ENCODE results near the gene TWF2.
A peak's percentile ranks its signal among the peaks of the same experiment; 100 is the strongest.

TWF2 gene

DNA sequence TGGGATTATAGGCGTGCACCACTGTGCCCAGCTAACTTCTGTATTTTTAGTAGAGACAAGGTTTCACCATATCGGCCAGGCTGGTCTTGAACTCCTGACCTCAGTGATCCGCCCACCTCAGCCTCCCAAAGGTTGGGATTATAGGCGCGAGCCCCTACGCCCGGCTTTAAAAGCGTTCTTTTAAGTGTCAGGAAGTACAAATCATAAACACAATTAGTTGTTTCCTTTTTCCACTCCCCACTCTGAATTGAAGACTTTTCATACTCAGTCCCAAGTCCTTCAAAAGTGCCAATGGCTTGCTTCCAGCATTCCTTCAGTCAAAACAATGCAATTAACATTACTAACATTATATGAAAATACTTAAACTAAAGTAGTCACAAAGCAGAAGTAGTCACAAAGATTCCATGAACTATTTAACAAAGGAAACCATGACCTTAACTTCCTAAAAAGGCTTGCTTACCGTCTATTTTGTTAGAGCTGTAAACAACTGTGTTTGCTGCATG lies 31.3 kb upstream of the TWF2 start:
- TF ChIP-seq, protein P1, sequence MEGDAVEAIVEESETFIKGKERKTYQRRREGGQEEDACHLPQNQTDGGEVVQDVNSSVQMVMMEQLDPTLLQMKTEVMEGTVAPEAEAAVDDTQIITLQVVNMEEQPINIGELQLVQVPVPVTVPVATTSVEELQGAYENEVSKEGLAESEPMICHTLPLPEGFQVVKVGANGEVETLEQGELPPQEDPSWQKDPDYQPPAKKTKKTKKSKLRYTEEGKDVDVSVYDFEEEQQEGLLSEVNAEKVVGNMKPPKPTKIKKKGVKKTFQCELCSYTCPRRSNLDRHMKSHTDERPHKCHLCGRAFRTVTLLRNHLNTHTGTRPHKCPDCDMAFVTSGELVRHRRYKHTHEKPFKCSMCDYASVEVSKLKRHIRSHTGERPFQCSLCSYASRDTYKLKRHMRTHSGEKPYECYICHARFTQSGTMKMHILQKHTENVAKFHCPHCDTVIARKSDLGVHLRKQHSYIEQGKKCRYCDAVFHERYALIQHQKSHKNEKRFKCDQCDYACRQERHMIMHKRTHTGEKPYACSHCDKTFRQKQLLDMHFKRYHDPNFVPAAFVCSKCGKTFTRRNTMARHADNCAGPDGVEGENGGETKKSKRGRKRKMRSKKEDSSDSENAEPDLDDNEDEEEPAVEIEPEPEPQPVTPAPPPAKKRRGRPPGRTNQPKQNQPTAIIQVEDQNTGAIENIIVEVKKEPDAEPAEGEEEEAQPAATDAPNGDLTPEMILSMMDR (IDR thresholded peaks at IDR 0.05; ENCODE audit: insufficient read depth, low read depth, low read length, missing control alignments): no peak
- no peak for DNase-seq (ENCODE audit: low read depth)
- H3K4me3 ChIP-seq (ENCODE audit: low read length): no peak overlapping the region

DNA sequence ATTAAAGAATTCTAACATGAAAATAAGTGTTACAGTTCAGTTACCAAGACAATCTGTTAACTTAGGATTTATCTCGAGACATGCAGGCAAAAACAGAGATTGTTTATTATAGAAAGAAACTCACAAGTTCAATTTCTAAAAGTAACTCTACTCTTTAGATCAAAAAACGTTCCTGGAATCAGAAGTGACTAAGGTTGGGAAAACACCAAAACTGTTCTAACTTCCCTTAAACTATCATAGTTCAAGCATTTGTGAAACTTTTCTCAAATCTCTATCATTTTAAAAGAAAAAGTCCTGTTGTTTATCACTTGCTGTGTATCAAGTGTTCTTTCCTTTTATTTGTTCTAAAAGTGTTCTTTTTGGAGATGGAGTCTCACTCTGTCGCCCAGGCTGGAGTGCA lies 30.8 kb upstream of the TWF2 start:
- DNase-seq (ENCODE audit: low read depth): no peak
- TF ChIP-seq, protein P1 (IDR thresholded peaks at IDR 0.05; ENCODE audit: insufficient read depth, low read depth, low read length, missing control alignments): no peak
- no peak overlapping the region for H3K4me3 ChIP-seq (ENCODE audit: low read length)

DNA sequence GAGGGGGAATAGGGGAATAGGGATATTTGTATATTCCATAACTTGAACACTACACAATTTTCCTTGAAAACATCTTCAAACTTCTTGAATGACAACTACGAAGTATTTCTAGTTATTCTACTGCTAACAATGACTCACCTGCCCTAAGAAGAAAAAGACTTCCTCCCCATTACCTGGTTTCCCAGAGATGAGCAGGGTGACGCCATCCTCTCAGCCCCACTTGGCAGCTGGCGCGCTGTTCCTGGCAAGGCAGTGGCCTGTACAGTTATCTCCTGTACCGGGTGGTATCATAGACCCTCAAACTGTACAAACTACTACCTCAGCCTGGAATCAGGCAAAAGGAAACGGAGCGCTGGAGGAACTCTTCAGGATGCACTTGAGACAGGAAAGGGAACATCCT lies 29.1 kb upstream of the TWF2 start:
- H3K4me3 ChIP-seq (ENCODE audit: low read length): no peak overlapping the region
- DNase-seq (ENCODE audit: low read depth): peak; percentile 84
- TF ChIP-seq, protein P1 (IDR thresholded peaks at IDR 0.05; ENCODE audit: insufficient read depth, low read depth, low read length, missing control alignments): no peak

- TF ChIP-seq, protein P1 (IDR thresholded peaks at IDR 0.05; ENCODE audit: insufficient read depth, low read depth, low read length, missing control alignments): no peak
- DNase-seq (ENCODE audit: low read depth): peak; percentile 46
- no peak overlapping the region for H3K4me3 ChIP-seq (ENCODE audit: low read length)
Measured at GRCh38 chr3:52265387-52265786, 26.4 kb upstream of the TWF2 start.

GRCh38 chr3:52262447-52262846 lies 23.5 kb upstream of the TWF2 start:
- TF ChIP-seq, protein P1 (IDR thresholded peaks at IDR 0.05; ENCODE audit: insufficient read depth, low read depth, low read length, missing control alignments): no peak
- DNase-seq (ENCODE audit: low read depth): no peak
- H3K4me3 ChIP-seq (ENCODE audit: low read length): no peak overlapping the region

DNA sequence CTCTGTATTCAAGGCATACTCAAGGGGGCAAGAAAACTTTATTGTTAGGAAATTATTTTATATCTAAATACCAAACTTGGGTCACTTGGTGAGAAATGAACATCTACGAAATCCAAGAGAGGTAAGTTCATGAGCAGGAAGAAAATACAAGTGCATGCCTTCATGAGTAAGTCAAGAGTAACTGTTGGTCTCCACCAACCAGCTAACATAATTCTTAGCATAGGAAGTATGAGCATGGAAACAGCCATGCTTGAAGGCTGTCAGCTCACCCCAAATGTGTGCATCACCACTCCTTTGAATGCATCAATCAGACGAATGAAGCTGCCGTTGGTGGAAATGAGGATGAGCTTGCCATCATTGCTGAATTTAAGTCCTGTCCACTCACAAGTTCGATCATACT lies 20.5 kb upstream of the TWF2 start:
- no peak overlapping the region for H3K4me3 ChIP-seq (ENCODE audit: low read length)
- DNase-seq (ENCODE audit: low read depth): no peak
- TF ChIP-seq, protein P1 (IDR thresholded peaks at IDR 0.05; ENCODE audit: insufficient read depth, low read depth, low read length, missing control alignments): no peak

DNA sequence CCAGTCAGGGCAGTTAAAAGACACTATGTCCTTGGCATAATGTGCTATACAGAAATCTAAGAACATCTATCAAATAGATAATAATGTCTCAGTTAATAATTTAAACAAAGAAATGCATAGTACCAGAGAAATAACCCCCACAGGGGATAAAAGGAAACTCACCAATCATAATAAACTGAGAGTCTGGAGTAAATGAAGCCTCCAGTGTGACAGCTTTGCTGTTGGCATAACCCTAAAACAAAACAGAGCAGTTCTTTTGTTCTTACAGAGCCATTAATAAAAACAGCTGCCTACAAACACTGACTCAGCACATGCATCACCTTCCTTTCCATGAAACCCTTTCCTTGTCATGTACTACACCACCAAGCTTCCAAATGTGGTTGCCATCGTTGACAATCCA lies 20.1 kb upstream of the TWF2 start:
- no peak for DNase-seq (ENCODE audit: low read depth)
- H3K4me3 ChIP-seq (ENCODE audit: low read length): no peak overlapping the region
- TF ChIP-seq, protein P1 (IDR thresholded peaks at IDR 0.05; ENCODE audit: insufficient read depth, low read depth, low read length, missing control alignments): no peak

Measured in epithelial cell of esophagus (primary cell).